Stomach (tissue), 4 donors: Measurements from ENCODE around the gene ACKR3.

ENCODE experiments used
- EP300 ChIP-seq: sonication (generic); formaldehyde crosslinking; IDR thresholded peaks from one replicate; pipeline ENCODE4 v1.6.1; 2017; ENCODE audit warnings: antibody characterized with exemption
- POLR2AphosphoS5 ChIP-seq, 3 donors: sonication (generic); formaldehyde crosslinking; IDR thresholded peaks; one replicate each; pipeline ENCODE4 v1.6.1; 2016; ENCODE audit warnings: antibody characterized with exemption in 3 of 3

GRCh38 chr2:236583621-236584203, 14.1 kb downstream of the ACKR3 start:
- no peak for TF ChIP-seq EP300
- no peak for TF ChIP-seq POLR2AphosphoS5 (IDR thresholded peaks at IDR 0.05)
